Mesendoderm (in vitro differentiated cells): ENCODE data around the gene TMEM59L.

Experiments used
- DNase-seq: peaks from one replicate; pipeline ENCODE4 v3.0.0; 2013
- H2AK5ac ChIP-seq: 2 replicates; pipeline ENCODE4 v1.6.1; 2013; ENCODE audit warnings: low read length, inconsistent platforms
- H2BK120ac ChIP-seq: 2 replicates; pipeline ENCODE4 v1.6.1; 2013; ENCODE audit warnings: low read depth, mild to moderate bottlenecking, low read length, moderate library complexity, mixed read lengths
- H2BK15ac ChIP-seq: replicated peaks from 2 replicates; pipeline ENCODE4 v1.6.1; 2013; ENCODE audit warnings: low read depth, mild to moderate bottlenecking, moderate library complexity
- H2BK5ac ChIP-seq: 2 replicates; pipeline ENCODE4 v1.6.1; 2013; ENCODE audit warnings: low read length, inconsistent platforms
- H3K18ac ChIP-seq: 2 replicates; pipeline ENCODE4 v1.6.1; 2013; ENCODE audit warnings: mild to moderate bottlenecking, low read length, mixed read lengths
- H3K23ac ChIP-seq: one replicate; pipeline ENCODE4 v1.6.1; 2013; ENCODE audit warnings: low read length
- H3K27ac ChIP-seq: 2 replicates; pipeline ENCODE4 v1.5.1; 2013; ENCODE audit warnings: low read depth, mild to moderate bottlenecking, inconsistent platforms, low read length, moderate library complexity
- H3K27me3 ChIP-seq: 2 replicates; pipeline ENCODE4 v1.6.1; 2013; ENCODE audit warnings: low read length, control low read depth, mild to moderate bottlenecking, inconsistent platforms; ENCODE audit not compliant: insufficient read depth, poor library complexity
- H3K36me3 ChIP-seq: 2 replicates; pipeline ENCODE4 v1.6.1; 2013; ENCODE audit warnings: low read length, inconsistent platforms; ENCODE audit not compliant: control insufficient read depth, insufficient read depth
- H3K4ac ChIP-seq: one replicate; pipeline ENCODE4 v1.6.1; 2013; ENCODE audit warnings: low read depth, mild to moderate bottlenecking, low read length, moderate library complexity
- H3K4me1 ChIP-seq: 2 replicates; pipeline ENCODE4 v1.6.1; 2013; ENCODE audit warnings: low read depth, low read length, inconsistent platforms; ENCODE audit not compliant: control insufficient read depth
- H3K4me2 ChIP-seq: 2 replicates; pipeline ENCODE4 v1.6.1; 2013; ENCODE audit warnings: low read length
- H3K4me3 ChIP-seq: 2 replicates; pipeline ENCODE4 v1.5.1; 2013; ENCODE audit warnings: mild to moderate bottlenecking, low read length
- H3K56ac ChIP-seq: one replicate; pipeline ENCODE4 v1.6.1; 2013; ENCODE audit warnings: low read length
- H3K79me1 ChIP-seq: 2 replicates; pipeline ENCODE4 v1.6.1; 2013; ENCODE audit warnings: low read length, inconsistent platforms
- H3K79me2 ChIP-seq: 2 replicates; pipeline ENCODE4 v1.6.1; 2013; ENCODE audit warnings: mild to moderate bottlenecking, low read length; ENCODE audit not compliant: control insufficient read depth, insufficient read depth
- H3K9ac ChIP-seq: 2 replicates; pipeline ENCODE4 v1.6.1; 2013; ENCODE audit warnings: low read length, inconsistent platforms
- H4K5ac ChIP-seq: one replicate; pipeline ENCODE4 v1.6.1; 2013; ENCODE audit warnings: low read length
- H4K8ac ChIP-seq: one replicate; pipeline ENCODE4 v1.6.1; 2013; ENCODE audit warnings: low read depth, mild to moderate bottlenecking, control low read depth, low read length, moderate library complexity
- WGBS: extraction: QIAGEN DNeasy Blood & Tissue Kit; methylation state at CpG from one replicate; pipeline ENCODE4 v1.1.7; 2013; ENCODE audit warnings: low lambda C conversion rate, missing lambda C conversion rate; ENCODE audit not compliant: insufficient coverage; ENCODE audit errors: extremely low coverage; 5-methylcytosine and 5-hydroxymethylcytosine counted together

TMEM59L gene

DNA sequence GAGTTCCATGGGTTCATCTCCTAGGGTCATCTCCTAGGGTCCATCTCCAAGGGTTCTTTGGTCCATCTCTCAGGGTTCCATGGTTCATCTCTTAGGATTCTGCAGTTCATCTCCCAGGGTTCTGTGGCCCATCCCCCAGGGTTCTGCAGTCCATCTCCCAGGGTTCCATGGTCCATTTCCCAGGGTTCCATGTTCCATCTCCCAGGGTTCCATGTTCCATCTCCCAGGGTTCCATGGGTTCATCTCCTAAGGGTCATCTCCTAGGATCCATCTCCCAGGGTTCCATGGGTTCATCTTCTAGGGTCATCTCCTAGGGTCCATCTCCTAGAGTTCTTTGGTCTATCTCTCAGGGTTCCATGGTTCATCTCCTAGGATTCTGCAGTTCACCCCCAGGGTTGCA lies 4.9 kb downstream of the TMEM59L start:
- no peaks in the 10 kb centered on the region for H3K36me3 ChIP-seq
- no peak overlapping the region for H4K8ac ChIP-seq
- H2BK120ac ChIP-seq = no peak overlapping the region
- no peak overlapping the region for H3K27ac ChIP-seq
- peaks cover 11% of the 10 kb centered on the region for H3K27me3 ChIP-seq
- H4K5ac ChIP-seq = no peak overlapping the region
- H3K79me1 ChIP-seq = no peaks in the 10 kb centered on the region
- H3K56ac ChIP-seq = no peak overlapping the region
- DNase-seq = no peak
- H3K4me2 ChIP-seq = no peak overlapping the region
- no peaks in the 10 kb centered on the region for H3K79me2 ChIP-seq
- no peak overlapping the region for H2BK5ac ChIP-seq
- H3K4ac ChIP-seq = no peak overlapping the region
- H2BK15ac ChIP-seq = no peak overlapping the region
- H3K4me3 ChIP-seq = no peak overlapping the region
- H3K9ac ChIP-seq = no peak overlapping the region
- no peak overlapping the region for H2AK5ac ChIP-seq
- H3K18ac ChIP-seq = no peak overlapping the region
- no peak overlapping the region for H3K23ac ChIP-seq
- H3K4me1 ChIP-seq = no peaks in the 10 kb centered on the region

DNA sequence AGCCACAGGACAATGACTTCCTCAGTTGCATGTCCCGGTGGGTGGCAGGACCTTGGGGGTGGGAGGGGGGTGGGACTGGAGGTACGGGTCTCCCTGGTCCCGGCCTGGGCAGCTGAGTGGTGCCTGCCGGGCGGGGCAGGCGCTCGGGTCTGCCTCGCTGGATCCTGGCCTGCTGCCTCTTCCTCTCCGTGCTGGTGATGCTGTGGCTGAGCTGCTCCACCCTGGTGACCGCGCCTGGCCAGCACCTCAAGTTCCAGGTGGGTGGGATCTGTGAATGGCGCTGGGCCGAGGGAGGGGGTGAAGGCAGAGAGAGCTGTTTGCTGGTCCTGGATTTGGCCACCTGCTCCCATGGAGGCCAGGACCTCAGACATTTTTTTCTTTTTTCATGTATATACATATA lies 5.6 kb downstream of the TMEM59L start:
- Histone ChIP-seq H3K23ac (no peak overlapping the region), H3K36me3 (no peaks in the 10 kb centered on the region), H3K27me3 (peaks cover 4% of the 10 kb centered on the region), H3K4me3 (no peak overlapping the region), H4K8ac (no peak overlapping the region), H3K18ac (no peak overlapping the region), H3K9ac (no peak overlapping the region), H4K5ac (no peak overlapping the region), H3K4ac (no peak overlapping the region), H3K4me2 (no peak overlapping the region), H3K56ac (no peak overlapping the region), H2AK5ac (no peak overlapping the region), H2BK5ac (no peak overlapping the region), H3K79me2 (no peaks in the 10 kb centered on the region), H2BK120ac (no peak overlapping the region), H2BK15ac (no peak overlapping the region), H3K79me1 (no peaks in the 10 kb centered on the region), H3K4me1 (no peaks in the 10 kb centered on the region), H3K27ac (no peak overlapping the region)
- no CpG with 5 or more reads among the region's 13 CpGs for WGBS
- no peak for DNase-seq

GRCh38 chr19:18620311-18620710 lies 7.6 kb downstream of the TMEM59L start:
- H3K4me1 ChIP-seq = no peaks in the 10 kb centered on the region
- H4K8ac ChIP-seq = no peak overlapping the region
- H3K56ac ChIP-seq = no peak overlapping the region
- no peak overlapping the region for H2BK15ac ChIP-seq
- H2BK120ac ChIP-seq = no peak overlapping the region
- H2BK5ac ChIP-seq = no peak overlapping the region
- H3K4ac ChIP-seq = no peak overlapping the region
- no peak overlapping the region for H3K23ac ChIP-seq
- no peak overlapping the region for H3K4me3 ChIP-seq
- no peaks in the 10 kb centered on the region for H3K79me2 ChIP-seq
- DNase-seq = no peak
- no peak overlapping the region for H3K27ac ChIP-seq
- H3K4me2 ChIP-seq = no peak overlapping the region
- no peaks in the 10 kb centered on the region for H3K27me3 ChIP-seq
- H3K18ac ChIP-seq = no peak overlapping the region
- no peaks in the 10 kb centered on the region for H3K79me1 ChIP-seq
- WGBS = no CpG with 5 or more reads among the region's 10 CpGs
- no peak overlapping the region for H2AK5ac ChIP-seq
- H3K36me3 ChIP-seq = no peaks in the 10 kb centered on the region
- no peak overlapping the region for H3K9ac ChIP-seq
- no peak overlapping the region for H4K5ac ChIP-seq

DNA sequence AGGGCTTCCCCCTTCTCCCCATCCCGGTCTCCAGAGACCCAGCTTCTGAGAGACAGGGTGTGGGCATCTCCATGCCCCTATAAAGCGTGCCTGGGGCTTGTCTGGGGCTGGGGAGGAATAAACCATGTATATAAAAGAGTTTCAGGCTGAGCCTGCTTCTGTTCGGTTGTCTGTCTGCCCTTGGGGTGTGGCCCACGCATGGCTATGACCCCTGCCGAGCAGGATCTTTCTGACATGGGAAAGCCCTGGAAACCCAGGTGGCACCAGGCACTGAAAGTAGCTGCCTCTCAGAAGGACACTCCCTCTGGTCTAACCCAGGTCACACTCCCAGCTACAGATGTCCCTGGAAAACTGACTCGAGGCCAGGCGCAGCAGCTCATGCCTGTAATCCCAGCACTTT lies 8.2 kb downstream of the TMEM59L start:
- H3K27ac ChIP-seq = no peak overlapping the region
- no peaks in the 10 kb centered on the region for H3K36me3 ChIP-seq
- H2BK15ac ChIP-seq = no peak overlapping the region
- no CpG with 5 or more reads among the region's 7 CpGs for WGBS
- no peak for DNase-seq
- no peak overlapping the region for H2BK120ac ChIP-seq
- H3K79me1 ChIP-seq = no peaks in the 10 kb centered on the region
- H3K4me1 ChIP-seq = no peaks in the 10 kb centered on the region
- no peak overlapping the region for H4K5ac ChIP-seq
- H3K56ac ChIP-seq = no peak overlapping the region
- H3K23ac ChIP-seq = no peak overlapping the region
- H2BK5ac ChIP-seq = no peak overlapping the region
- no peak overlapping the region for H4K8ac ChIP-seq
- H3K4me2 ChIP-seq = no peak overlapping the region
- H3K9ac ChIP-seq = no peak overlapping the region
- H3K4ac ChIP-seq = no peak overlapping the region
- H3K79me2 ChIP-seq = no peaks in the 10 kb centered on the region
- no peak overlapping the region for H3K18ac ChIP-seq
- H2AK5ac ChIP-seq = no peak overlapping the region
- no peaks in the 10 kb centered on the region for H3K27me3 ChIP-seq
- H3K4me3 ChIP-seq = no peak overlapping the region

DNA sequence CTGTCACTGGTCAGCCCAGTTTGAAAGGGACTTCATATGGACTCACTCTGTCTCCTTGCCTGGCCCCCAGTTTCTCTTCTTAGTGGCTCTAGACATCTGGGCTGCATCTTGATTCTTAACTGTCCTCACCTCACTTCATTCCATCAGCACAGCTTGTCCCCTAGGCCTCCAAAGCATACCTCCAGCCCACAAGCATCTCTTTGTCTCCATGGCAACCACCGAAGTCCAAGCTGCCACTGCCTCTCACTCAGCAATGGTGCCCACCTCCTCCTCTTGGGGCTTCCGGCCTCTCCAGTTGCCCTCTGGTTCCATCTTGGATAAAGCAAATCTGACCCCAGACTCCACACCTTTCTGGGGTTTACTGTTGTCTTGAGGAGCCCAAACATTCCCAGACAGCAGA lies 14.2 kb downstream of the TMEM59L start:
- no peak overlapping the region for H3K18ac ChIP-seq
- no peak overlapping the region for H3K4ac ChIP-seq
- no peak overlapping the region for H2BK15ac ChIP-seq
- no peak overlapping the region for H3K56ac ChIP-seq
- H4K8ac ChIP-seq = no peak overlapping the region
- no peaks in the 10 kb centered on the region for H3K79me2 ChIP-seq
- H3K4me1 ChIP-seq = no peaks in the 10 kb centered on the region
- no peak overlapping the region for H2BK5ac ChIP-seq
- DNase-seq = no peak
- H4K5ac ChIP-seq = no peak overlapping the region
- no peak overlapping the region for H3K23ac ChIP-seq
- H2AK5ac ChIP-seq = no peak overlapping the region
- no peaks in the 10 kb centered on the region for H3K27me3 ChIP-seq
- no peak overlapping the region for H3K9ac ChIP-seq
- H3K79me1 ChIP-seq = no peaks in the 10 kb centered on the region
- H3K36me3 ChIP-seq = no peaks in the 10 kb centered on the region
- H3K27ac ChIP-seq = no peak overlapping the region
- H3K4me2 ChIP-seq = no peak overlapping the region
- no peak overlapping the region for H3K4me3 ChIP-seq
- WGBS = no CpG with 5 or more reads among the region's 2 CpGs
- H2BK120ac ChIP-seq = no peak overlapping the region

DNA sequence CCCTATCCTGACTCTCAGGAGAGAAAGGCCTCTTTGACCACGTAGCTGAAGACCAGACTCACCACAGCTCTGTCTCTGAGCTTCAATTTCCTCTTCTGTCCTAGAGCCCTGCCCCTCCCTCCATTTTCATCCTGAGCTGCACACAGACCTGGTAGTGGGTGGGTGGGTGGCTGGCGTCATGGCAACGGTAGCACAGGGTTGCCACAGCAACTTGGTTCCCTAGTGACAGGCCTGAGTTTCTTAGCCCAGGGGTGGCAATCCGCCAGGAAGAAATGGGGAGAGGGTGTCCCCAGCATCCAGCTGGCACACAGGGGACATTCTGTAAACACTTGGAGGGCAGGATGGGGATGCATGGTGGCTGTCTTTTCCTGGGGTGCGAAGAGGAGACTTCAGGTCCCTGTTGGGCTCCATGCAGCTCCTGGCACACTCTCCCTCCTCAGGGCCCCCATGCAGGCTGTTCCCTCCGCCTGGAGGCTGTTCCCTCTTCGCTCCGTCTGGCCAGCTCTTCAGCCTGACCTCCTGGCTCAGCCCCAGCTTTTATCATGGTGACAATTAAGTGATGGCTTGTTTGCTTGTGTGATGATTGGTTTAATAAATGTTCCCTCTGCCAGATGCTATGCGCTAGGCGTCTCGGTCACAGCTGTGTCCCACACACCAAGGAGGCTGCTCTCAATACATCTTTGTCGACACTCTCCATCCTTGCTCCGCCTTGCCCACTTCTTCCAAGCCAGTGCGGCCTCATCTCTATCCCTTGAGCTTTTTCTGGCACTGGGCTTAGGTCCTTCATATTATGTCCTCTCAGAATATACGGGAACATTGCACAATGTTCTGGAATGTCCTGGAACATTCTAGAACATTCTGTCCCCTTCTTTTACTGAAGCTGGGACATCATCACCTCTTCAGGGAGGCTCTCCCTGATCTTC lies 16.8 kb downstream of the TMEM59L start:
- Histone ChIP-seq H3K9ac (no peak overlapping the region), H2BK15ac (no peak overlapping the region), H3K18ac (no peak overlapping the region), H3K4me2 (no peak overlapping the region), H3K4me1 (no peaks in the 10 kb centered on the region), H2AK5ac (no peak overlapping the region), H3K4ac (no peak overlapping the region), H4K5ac (no peak overlapping the region), H3K56ac (no peak overlapping the region), H3K23ac (no peak overlapping the region), H3K4me3 (no peak overlapping the region), H3K27ac (no peak overlapping the region), H4K8ac (no peak overlapping the region), H3K27me3 (no peaks in the 10 kb centered on the region), H3K36me3 (no peaks in the 10 kb centered on the region), H2BK5ac (no peak overlapping the region), H2BK120ac (no peak overlapping the region), H3K79me2 (no peaks in the 10 kb centered on the region), H3K79me1 (no peaks in the 10 kb centered on the region)
- WGBS = no CpG with 5 or more reads among the region's 15 CpGs
- no peak for DNase-seq
